HG03025 (cell line): Measurements from ENCODE around the gene IL19.
A peak's percentile ranks its signal among the peaks of the same experiment; 100 is the strongest.

Source experiments
- ATAC-seq: cut with Tn5 transposase; IDR thresholded peaks from one replicate; pipeline ENCODE4 v1.9.1; 2021; ENCODE audit warnings: mild to moderate bottlenecking, moderate library complexity; ENCODE audit not compliant: unreplicated experiment, low FRiP score

The IL19 gene

GRCh38 chr1:206797534-206798383 lies 27.2 kb downstream of the IL19 start:
- ATAC-seq, result no peak

GRCh38 chr1:206798384-206798996 lies 27.9 kb downstream of the IL19 start:
- ATAC-seq, result no peak

- no peak for ATAC-seq
Measured at GRCh38 chr1:206799311-206799710, 28.7 kb downstream of the IL19 start.

GRCh38 chr1:206800411-206800810 lies 29.8 kb downstream of the IL19 start:
- ATAC-seq, result no peak

GRCh38 chr1:206800891-206801290 lies 30.3 kb downstream of the IL19 start:
- ATAC-seq, result no peak

- no peak for ATAC-seq
Measured at GRCh38 chr1:206801467-206801866, 30.9 kb downstream of the IL19 start.

- ATAC-seq, result no peak
Measured at GRCh38 chr1:206802401-206802800, 31.8 kb downstream of the IL19 start.

GRCh38 chr1:206803221-206803730 lies 32.7 kb downstream of the IL19 start:
- ATAC-seq, result peak; percentile 94

- ATAC-seq, result no peak
Measured at GRCh38 chr1:206804156-206804737, 33.7 kb downstream of the IL19 start.

- ATAC-seq, result no peak
Measured at GRCh38 chr1:206805357-206805756, 34.8 kb downstream of the IL19 start.

GRCh38 chr1:206808615-206809014 lies 38.0 kb downstream of the IL19 start:
- no peak for ATAC-seq

- no peak for ATAC-seq
Measured at GRCh38 chr1:206809504-206810084, 39.0 kb downstream of the IL19 start.

GRCh38 chr1:206812471-206812870 lies 41.9 kb downstream of the IL19 start:
- no peak for ATAC-seq

GRCh38 chr1:206814716-206815341 lies 44.3 kb downstream of the IL19 start:
- ATAC-seq, result no peak

- no peak for ATAC-seq
Measured at GRCh38 chr1:206816390-206817287, 46.1 kb downstream of the IL19 start.

- ATAC-seq, result no peak
Measured at GRCh38 chr1:206821493-206821892, 50.9 kb downstream of the IL19 start.

- no peak for ATAC-seq
Measured at GRCh38 chr1:206823727-206824126, 53.2 kb downstream of the IL19 start.

- no peak for ATAC-seq
Measured at GRCh38 chr1:206824331-206824730, 53.8 kb downstream of the IL19 start.

- no peak for ATAC-seq
Measured at GRCh38 chr1:206826394-206826793, 55.8 kb downstream of the IL19 start.

GRCh38 chr1:206828061-206828460 lies 57.5 kb downstream of the IL19 start:
- ATAC-seq, result no peak
